HG02798 (cell line): ENCODE data around the gene KAT2B.
"Not testable (repeated sequence)": the region's sequence is repeated elsewhere in the genome, so short reads cannot be mapped to it uniquely, and the experiment has no call there.

Experiments used
- ATAC-seq: cut with Tn5 transposase; IDR thresholded peaks from one replicate; pipeline ENCODE4 v1.9.1; 2021; ENCODE audit warnings: mild to moderate bottlenecking; ENCODE audit not compliant: unreplicated experiment, poor library complexity

Gene KAT2B

DNA sequence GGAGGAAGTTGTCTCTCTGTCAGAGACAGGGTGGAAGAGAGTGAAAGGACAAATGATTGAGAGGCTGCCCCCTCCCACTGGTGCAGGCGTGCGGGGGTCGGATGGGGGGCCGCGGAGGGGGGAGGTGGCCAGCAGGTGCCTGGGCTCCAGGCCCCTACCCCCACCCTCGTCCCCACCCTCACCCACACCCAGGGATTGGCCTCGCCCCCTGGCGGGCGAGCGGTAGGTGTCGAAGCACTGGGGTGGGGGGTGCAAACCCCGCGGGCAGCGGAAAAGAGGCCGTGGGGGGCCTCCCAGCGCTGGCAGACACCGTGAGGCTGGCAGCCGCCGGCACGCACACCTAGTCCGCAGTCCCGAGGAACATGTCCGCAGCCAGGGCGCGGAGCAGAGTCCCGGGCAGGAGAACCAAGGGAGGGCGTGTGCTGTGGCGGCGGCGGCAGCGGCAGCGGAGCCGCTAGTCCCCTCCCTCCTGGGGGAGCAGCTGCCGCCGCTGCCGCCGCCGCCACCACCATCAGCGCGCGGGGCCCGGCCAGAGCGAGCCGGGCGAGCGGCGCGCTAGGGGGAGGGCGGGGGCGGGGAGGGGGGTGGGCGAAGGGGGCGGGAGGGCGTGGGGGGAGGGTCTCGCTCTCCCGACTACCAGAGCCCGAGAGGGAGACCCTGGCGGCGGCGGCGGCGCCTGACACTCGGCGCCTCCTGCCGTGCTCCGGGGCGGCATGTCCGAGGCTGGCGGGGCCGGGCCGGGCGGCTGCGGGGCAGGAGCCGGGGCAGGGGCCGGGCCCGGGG lies at the start of gene KAT2B:
TSS of gene KAT2B (plus strand) at position 682 of the 783 bp plus-strand sequence. CDS start at position 714, 32 bp downstream.
- ATAC-seq = peak; percentile 66

- no peak for ATAC-seq
Observed at GRCh38 chr3:19994796-19995195, 45.5 kb upstream of the KAT2B start.

DNA sequence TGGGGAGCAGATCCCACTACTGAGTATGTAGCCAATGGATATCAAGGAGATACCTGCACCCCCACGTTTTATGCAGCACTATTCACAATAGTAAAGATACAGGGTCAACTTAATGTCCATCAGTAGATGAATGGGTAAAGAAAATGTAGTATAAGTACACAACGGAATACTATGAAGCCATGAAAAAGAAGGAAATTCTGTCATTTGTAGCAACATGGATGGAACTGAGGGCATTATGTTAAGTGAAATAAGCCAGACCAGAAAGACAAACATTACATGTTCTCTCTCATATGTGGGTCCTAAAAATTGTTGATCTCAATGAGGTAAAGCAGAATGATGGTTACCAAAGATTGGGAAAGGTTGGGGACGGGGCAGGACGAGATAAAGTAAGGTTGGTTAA lies 42.7 kb upstream of the KAT2B start:
- ATAC-seq = no peak

GRCh38 chr3:20001932-20002331 lies 38.3 kb upstream of the KAT2B start:
- no peak for ATAC-seq

DNA sequence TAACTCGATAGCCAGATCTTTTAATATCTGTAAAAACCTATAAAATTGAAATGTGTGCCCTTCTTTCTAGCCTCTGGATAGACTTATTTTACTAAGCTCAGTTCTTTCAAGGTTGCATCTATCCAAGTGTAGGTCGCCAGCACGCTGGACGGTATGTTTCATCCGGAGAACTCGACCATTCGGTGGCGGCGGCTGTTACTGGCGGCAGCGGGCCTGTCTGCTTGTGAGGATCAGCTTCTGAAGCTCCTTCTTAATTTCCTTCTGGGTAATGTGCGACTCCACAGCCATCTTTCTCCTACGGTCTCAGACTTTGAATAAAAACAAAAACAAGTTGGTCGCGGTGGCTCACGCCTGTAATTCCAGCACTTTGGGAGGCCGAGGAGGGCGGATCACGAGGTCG lies 32.3 kb upstream of the KAT2B start:
- ATAC-seq = no peak

DNA sequence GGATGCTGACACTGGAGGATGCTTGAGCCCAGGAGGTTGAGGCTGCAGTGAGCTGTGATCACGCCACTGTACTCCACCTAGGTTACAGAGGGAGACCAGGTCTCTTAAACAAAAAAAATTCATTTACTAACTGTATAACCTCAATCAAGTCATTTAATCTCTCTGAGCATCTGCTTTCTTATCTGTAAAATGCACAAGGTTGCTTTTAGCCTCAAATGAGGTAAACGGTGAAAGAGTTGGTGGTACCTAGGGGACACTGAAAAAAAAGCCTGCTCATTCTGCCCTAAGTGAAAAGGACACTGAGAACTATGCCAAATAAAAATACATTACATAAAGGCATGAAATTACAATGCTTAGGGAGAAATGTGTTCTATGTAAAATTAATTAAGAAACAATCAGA lies 31.6 kb upstream of the KAT2B start:
- ATAC-seq = no peak

- no peak for ATAC-seq
Observed at GRCh38 chr3:20012164-20012563, 28.1 kb upstream of the KAT2B start, which contains the start of gene PP2D1. TSS of gene PP2D1 (minus strand) at chr3:20012264. CDS start at chr3:20012072, 192 bp downstream.

DNA sequence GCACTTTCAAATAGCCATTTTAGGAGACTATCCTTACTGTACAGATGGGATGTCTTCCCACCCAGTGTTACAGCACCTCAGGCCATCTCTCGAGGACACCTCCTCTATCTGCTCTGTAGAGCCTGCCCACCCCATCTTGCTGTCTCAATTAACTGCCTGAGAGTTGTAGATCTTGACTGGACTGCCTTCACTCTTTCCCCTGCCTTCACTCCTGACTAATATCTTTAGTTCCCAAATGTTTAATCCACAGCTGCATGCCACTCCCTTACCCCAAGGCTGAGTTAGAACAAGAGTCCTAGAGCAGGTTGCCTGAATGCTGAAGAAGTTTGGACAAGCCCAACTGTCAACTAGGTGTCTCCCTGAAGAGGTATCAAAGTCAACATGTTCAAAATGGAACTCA lies 26.9 kb upstream of the KAT2B start:
- no peak for ATAC-seq

DNA sequence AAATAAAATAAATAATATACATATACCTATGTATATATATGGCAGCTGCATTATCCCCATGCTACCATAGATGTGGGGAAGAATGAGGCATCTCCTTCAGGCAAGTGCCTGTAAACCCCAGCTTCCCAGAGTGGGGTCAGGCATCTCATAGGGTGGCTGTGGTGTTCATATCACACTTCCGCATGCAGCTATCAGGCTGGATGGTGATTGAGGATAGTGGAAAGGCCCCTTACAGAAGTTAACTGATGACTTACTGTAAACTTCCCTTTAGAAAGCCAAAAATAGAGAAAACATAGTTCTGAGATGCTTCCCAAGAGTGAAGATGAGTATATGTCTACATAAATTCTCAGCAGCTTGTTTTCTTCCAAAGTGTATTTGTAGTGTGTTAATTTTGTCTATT lies 24.7 kb upstream of the KAT2B start:
- no peak for ATAC-seq

GRCh38 chr3:20016076-20016475 lies 24.2 kb upstream of the KAT2B start:
- not testable (repeated sequence) for ATAC-seq

GRCh38 chr3:20022954-20023622 lies 17.2 kb upstream of the KAT2B start:
- no peak for ATAC-seq

DNA sequence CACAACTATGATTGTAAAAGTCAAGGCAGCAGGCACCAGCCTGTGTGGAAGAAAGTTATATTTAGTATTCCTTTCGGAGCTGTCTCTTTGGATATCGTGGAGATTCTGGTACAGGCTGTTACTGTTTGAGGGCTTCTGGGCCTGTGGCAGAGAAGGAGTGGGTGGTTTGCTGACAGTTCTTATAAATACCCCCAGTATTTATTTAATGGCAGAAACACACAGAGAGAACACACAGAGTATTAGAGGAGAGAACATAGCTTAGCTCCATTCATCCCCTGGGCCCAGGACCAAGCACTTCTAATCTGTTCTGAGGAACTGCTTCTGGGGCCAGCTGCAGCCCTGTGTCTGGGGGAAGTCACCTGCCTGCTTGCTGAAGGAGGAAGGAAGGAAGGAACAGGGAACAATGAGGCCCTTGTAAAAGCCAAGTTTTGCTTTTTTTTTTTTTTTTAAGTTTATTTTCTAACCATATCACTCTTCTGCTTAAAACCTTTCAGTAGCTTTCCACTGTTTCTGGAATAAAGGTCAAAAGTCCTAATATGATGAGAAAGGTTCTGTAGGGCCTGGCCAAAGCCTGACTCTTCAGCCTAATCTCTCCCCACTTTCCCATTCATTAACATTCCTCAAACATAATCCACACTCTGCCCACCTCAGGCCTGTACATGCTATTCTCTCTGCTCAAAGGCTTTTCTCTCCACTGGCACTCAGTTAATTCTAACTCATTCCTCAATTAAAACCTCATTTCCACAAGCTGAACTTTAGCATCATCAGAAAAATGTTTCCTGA lies 16.4 kb upstream of the KAT2B start:
- ATAC-seq = no peak

DNA sequence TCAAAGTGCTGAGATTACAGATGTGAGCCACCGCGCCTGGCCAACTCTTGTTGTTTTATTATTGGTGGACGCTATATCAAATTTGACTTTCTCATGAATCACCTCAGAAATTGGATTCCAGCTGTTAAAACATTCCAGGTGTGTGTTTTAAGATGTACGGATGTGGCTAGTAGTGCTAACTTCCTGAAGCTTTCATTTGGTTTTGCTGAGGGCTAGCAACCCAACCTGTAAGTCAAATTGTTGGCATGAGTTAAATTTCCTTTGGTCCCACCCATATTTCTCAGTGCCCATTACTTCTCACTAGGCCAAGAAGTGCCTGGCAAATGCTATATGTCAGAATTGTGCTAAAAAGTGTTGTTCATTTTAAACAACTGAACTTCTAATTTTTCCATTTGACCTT lies 13.1 kb upstream of the KAT2B start:
- no peak for ATAC-seq

DNA sequence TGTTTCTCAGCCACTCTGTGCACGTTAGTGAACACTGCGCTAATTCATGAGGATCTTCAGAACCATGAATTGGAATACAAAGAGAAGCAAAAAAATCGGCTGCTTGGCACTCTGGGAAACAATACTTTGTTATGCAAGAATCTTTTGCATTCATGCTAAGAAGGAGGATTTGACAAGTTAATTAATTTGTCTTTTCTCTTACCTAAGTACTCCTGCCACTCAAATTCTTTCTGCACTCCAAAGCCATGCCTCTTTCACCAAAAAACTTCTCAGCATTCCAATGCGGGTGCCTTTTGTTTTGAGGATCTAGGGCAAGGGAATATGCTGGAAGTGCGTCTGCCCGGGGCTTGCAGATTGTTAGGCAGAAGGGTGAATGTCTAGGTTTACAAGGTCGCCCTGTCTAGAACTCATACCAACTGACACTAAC lies 11.3 kb upstream of the KAT2B start:
- no peak for ATAC-seq

GRCh38 chr3:20031939-20032338 lies 8.3 kb upstream of the KAT2B start:
- not testable (repeated sequence) for ATAC-seq

- ATAC-seq = no peak
Observed at GRCh38 chr3:20035019-20035418, 5.2 kb upstream of the KAT2B start.

DNA sequence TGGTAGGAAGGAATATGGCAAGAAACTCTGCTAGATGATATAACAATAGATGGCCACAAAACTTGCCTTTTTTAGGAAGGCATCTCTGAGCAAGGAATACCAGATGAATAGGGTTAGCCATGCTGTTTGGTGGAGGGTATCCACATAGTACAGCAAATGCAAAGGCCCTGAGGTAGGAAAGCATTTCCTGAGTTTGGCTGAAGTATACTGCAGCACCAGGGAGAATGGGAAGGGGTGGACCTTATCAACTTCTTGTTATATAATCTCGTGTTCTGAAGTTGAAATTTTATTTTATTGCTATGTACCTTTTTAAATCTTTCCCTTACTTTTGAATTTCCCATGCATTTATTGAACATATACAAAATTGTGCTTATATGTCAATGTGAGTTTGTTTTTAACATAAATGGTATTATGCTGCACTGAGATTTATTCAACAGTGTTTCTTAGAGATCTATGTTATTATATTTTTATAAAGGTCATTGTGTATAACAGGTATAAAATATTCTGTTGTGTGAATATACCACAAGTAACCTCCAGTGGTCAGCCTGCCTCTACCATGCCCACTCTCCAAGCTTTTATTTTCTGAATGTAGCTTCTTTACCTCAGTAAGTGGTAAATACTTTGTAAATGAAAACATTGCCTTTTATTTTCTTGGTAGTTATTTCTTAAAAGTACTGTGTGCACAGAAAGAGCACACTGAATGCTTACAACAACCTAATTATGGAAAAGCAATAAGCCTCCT lies 2.8 kb upstream of the KAT2B start:
- ATAC-seq = no peak

DNA sequence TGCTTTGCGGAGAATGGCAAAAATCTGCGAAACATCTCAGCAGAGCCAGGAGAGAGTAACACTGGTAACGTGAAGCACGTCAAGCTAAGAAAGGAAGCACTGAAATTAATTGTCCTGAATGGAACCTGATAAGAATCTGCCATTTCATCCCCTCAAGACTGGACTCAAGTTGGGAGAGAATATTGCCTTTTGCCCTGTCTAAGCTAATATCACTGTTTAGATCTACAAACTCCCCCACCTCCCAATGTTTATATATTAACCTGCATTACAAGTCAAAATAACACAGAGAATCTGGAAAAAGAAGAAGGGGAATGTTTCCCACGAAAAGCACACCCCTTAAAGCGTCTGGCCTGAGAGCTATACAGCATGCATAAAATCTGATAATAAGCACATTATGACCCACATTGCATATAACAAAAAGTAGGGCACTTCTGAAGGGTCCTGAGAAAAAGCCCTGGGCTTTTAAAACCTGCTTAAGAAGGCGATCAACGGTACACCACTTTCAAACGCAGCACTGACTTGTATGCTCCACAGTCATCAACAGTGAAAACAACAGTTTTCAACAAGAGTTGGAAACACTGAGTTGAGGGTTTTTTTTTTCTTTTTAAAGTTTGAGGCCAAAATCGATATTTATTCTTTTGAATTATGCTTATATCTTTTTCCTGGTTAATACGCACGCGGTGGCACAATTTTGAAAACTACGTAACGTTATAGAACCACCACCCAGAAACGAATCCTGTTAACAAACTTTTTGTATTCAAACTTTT lies 1.4 kb upstream of the KAT2B start:
- no peak for ATAC-seq

DNA sequence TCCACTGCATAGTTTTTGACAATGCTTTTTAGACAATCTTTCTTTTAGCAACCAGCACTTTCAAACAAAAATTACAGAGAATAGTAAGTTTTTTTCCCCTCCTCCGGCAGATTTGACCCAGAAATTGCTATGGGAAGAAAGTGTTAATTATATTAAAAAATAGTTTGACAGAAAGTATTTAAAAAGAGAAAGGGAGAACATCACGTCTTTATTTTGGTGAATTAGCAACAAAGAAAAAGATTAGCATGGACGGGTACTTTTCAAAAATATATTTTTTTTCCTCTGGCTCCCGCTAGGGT lies 831 bp upstream of the KAT2B start:
- no peak for ATAC-seq
